HCT116 (cell line): ENCODE results near the gene NBPF20. TPM values are rescaled to one million over a fixed set of nuclear protein-coding genes. Genes with fewer than 3 reads are reported as not detected.
"Not testable (repeated sequence)": the region's sequence is repeated elsewhere in the genome, so short reads cannot be mapped to it uniquely, and the experiment has no call there.

ENCODE experiments used
- ATAC-seq: fragments of 200-7000 bp; cut with Tn5 transposase; 2 replicates; pipeline ENCODE4 v1.9.1; 2020; ENCODE audit warnings: mild to moderate bottlenecking, moderate library complexity
- BruUV-seq: library from RNA; stranded (reverse); fragments of 400-500 nt; replicated peaks from 2 replicates; lab custom pipeline; 2021; lab: Mats Ljungman, UMichigan
- CTCF ChIA-PET: fragments of 300-600 bp; sonication (Branson Sonifier 250); formaldehyde crosslinking; loops from one replicate; lab custom pipeline; 2021; ENCODE audit warnings: antibody characterized with exemption; lab: Charles Lee
- POLR2A ChIA-PET: fragments of 300-600, 350-600 bp; sonication (Branson Sonifier 250); formaldehyde crosslinking; loops from one replicate; lab custom pipeline; 2021; ENCODE audit warnings: antibody characterized with exemption; lab: Charles Lee
- RAD21 ChIA-PET, 2 experiments: fragments of 300-600 bp; sonication (Branson Sonifier 250); formaldehyde crosslinking; loops; one replicate each; lab custom pipeline; 2023; ENCODE audit warnings: low total read pairs in 2 of 2; ENCODE audit not compliant: uncharacterized antibody in 2 of 2, unreplicated experiment in 2 of 2, low non-redundant PET in 1 of 2; lab: Charles Lee
- DNase-seq: peaks from one replicate; pipeline ENCODE4 v3.0.0-alpha.2; 2010; ENCODE audit warnings: low read depth, low spot score
- H2AFZ ChIP-seq: fragments of 200-600 bp; shearing (Covaris generic), sonication (generic); 2 replicates; pipeline ENCODE4 v1.6.1; 2017; ENCODE audit warnings: low read depth, mixed run types, mixed read lengths, antibody characterized with exemption, low read length; ENCODE audit not compliant: poor library complexity, severe bottlenecking
- H3K27ac ChIP-seq: 2 replicates; pipeline ENCODE4 v1.5.1; 2012; ENCODE audit warnings: low read depth, low read length
- H3K27me3 ChIP-seq: fragments of 200-600 bp; sonication (generic); 2 replicates; pipeline ENCODE4 v1.6.1; 2016; ENCODE audit warnings: mixed run types, low read length, mixed read lengths; ENCODE audit not compliant: insufficient read depth
- H3K36me3 ChIP-seq, 2 experiments: fragments of 200-500 bp in 1 of 2; fragments of 200-600 bp in 1 of 2; sonication (Bioruptor generic) in 1 of 2; sonication (generic) in 1 of 2; 2 replicates each; pipeline versions ENCODE4 v1.5.1 to v1.6.1; 2014 to 2016; ENCODE audit warnings: low read length in 2 of 2, inconsistent platforms in 1 of 2, mixed read lengths in 1 of 2, mixed run types in 1 of 2; ENCODE audit not compliant: insufficient read depth in 2 of 2, control insufficient read depth in 1 of 2
- H3K4me1 ChIP-seq, 2 experiments: fragments of 200-600 bp in 1 of 2; sonication (generic) in 1 of 2; 2 replicates each; pipeline versions ENCODE4 v1.5.1 to v1.6.1; 2012 to 2017; ENCODE audit warnings: low read length in 2 of 2, inconsistent platforms in 1 of 2, mild to moderate bottlenecking in 1 of 2, mixed read lengths in 1 of 2, mixed run types in 1 of 2, moderate library complexity in 1 of 2; ENCODE audit not compliant: insufficient read depth in 2 of 2, control insufficient read depth in 1 of 2
- H3K4me2 ChIP-seq: fragments of 200-600 bp; sonication (generic); 2 replicates; pipeline ENCODE4 v1.6.1; 2017; ENCODE audit warnings: mixed run types, low read length, mixed read lengths
- H3K4me3 ChIP-seq, 2 experiments: fragments of 200-600 bp in 1 of 2; sonication (generic) in 1 of 2; replicated peaks in 1 of 2; 2 replicates each; pipeline ENCODE4 v1.5.1; 2011 to 2016; ENCODE audit warnings: low read length in 2 of 2, control low read depth in 1 of 2, low read depth in 1 of 2, mild to moderate bottlenecking in 1 of 2, mixed read lengths in 1 of 2, mixed run types in 1 of 2
- H3K79me2 ChIP-seq: fragments of 200-600 bp; sonication (generic); 2 replicates; pipeline ENCODE4 v1.6.1; 2017; ENCODE audit warnings: mild to moderate bottlenecking, mixed run types, low read length, moderate library complexity, mixed read lengths; ENCODE audit not compliant: insufficient read depth
- H3K9ac ChIP-seq: fragments of 200-600 bp; sonication (generic); 2 replicates; pipeline ENCODE4 v1.6.1; 2016; ENCODE audit warnings: low read length, mixed read lengths
- H3K9me2 ChIP-seq: fragments of 200-600 bp; sonication (generic), shearing (Covaris generic); 2 replicates; pipeline ENCODE4 v1.6.1; 2017; ENCODE audit warnings: mixed run types, mild to moderate bottlenecking, moderate library complexity; ENCODE audit not compliant: insufficient read depth
- H3K9me3 ChIP-seq, 2 experiments: fragments of 200-500 bp in 1 of 2; fragments of 200-600 bp in 1 of 2; sonication (Bioruptor generic) in 1 of 2; sonication (generic) in 1 of 2; 2 replicates each; pipeline ENCODE4 v1.6.1; 2014 to 2017; ENCODE audit warnings: low read length in 2 of 2, mixed read lengths in 2 of 2, inconsistent platforms in 1 of 2, low read depth in 1 of 2, mild to moderate bottlenecking in 1 of 2, mixed run types in 1 of 2, moderate library complexity in 1 of 2; ENCODE audit not compliant: control insufficient read depth in 1 of 2, insufficient read depth in 1 of 2
- H4K20me1 ChIP-seq: fragments of 200-600 bp; sonication (generic), shearing (Covaris generic); 2 replicates; pipeline ENCODE4 v1.6.1; 2017; ENCODE audit warnings: mixed run types, mild to moderate bottlenecking, moderate library complexity; ENCODE audit not compliant: insufficient read depth
- REST ChIP-seq: IDR thresholded peaks from 2 replicates; pipeline ENCODE4 v1.6.1; 2012; ENCODE audit warnings: low read depth
- intact Hi-C: fragments of 100-400 bp; cut with micrococcal nuclease; formaldehyde crosslinking; loops from 2 replicates; pipeline ENCODE4 v1.10.0; 2022
- total RNA-seq: library from RNA; stranded (reverse); gene quantifications from one replicate; pipeline ENCODE4 v1.2.1, GENCODE V29; 2021; ENCODE audit not compliant: unreplicated experiment

Gene NBPF20
- total RNA-seq, 1 experiment from 2014 or later = 3.8 TPM

DNA sequence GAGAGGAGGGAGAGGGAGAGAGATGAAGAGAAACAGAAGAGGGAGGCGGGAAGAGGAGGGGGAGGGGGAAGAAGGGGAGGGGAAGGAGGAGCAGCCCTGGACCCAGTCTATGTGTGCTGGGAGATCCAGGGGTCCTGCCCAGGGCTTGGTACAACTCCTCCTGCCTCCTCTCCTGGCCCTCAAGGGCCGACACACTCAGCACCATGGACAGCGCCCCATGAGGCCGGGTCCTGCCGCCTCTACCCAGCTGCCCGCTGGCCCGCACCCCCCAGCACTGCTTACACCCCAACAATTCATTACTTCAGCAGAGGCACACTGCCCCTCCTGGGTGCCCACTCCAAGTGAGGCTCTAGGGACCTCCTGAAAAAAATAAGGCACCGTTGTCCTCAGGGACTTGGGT lies 26.5 kb upstream of the NBPF20 start:
- H3K9ac ChIP-seq, H3K79me2 ChIP-seq, H3K36me3 ChIP-seq, H4K20me1 ChIP-seq, H3K4me1 ChIP-seq, CTCF ChIA-PET, H3K4me2 ChIP-seq, DNase-seq, H3K4me3 ChIP-seq, POLR2A ChIA-PET, intact Hi-C loops, H3K9me2 ChIP-seq, RAD21 ChIA-PET, H2AFZ ChIP-seq, H3K27ac ChIP-seq, BruUV-seq, H3K9me3 ChIP-seq, H3K27me3 ChIP-seq: not testable (repeated sequence)
- peak; percentile 74 for ATAC-seq
- peak; percentile 64 for TF ChIP-seq REST

DNA sequence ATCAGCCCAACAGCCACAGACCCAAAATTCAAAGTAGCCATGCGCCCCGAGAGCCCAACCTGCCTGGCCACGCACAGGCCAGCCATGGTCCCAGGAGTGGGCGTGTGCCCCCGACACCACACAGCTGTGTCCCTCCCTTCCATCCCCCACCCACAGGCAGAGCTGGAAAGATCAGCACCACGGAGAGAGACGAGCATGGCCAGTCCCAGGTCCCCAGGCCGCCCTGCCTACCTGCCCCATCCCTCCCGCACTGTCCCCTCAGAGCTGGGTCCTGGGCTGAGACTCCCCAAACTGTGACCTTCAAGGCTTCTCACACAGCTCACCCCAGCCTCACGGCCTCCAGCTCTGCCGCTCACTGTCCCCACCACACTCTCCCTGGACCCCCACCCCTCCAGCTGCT lies 19.8 kb upstream of the NBPF20 start:
- POLR2A ChIA-PET, CTCF ChIA-PET, DNase-seq: not testable (repeated sequence)

More for the DNA sequence above, 19.8 kb upstream of the NBPF20 start:
- H3K9me2 ChIP-seq, H3K4me3 ChIP-seq, H3K9ac ChIP-seq, H4K20me1 ChIP-seq, H3K9me3 ChIP-seq, BruUV-seq, H3K36me3 ChIP-seq, RAD21 ChIA-PET, H3K79me2 ChIP-seq, H3K27ac ChIP-seq, H3K4me1 ChIP-seq, H3K27me3 ChIP-seq, intact Hi-C loops, H2AFZ ChIP-seq, H3K4me2 ChIP-seq: not testable (repeated sequence)
- TF ChIP-seq REST = peak; percentile 56
- ATAC-seq = peak; percentile 50
